ENCODE results near the gene ASGR2.
A peak's percentile ranks its signal among the peaks of the same experiment; 100 is the strongest.
"Not testable (repeated sequence)": the region's sequence is repeated elsewhere in the genome, so short reads cannot be mapped to it uniquely, and the experiment has no call there.

DNA sequence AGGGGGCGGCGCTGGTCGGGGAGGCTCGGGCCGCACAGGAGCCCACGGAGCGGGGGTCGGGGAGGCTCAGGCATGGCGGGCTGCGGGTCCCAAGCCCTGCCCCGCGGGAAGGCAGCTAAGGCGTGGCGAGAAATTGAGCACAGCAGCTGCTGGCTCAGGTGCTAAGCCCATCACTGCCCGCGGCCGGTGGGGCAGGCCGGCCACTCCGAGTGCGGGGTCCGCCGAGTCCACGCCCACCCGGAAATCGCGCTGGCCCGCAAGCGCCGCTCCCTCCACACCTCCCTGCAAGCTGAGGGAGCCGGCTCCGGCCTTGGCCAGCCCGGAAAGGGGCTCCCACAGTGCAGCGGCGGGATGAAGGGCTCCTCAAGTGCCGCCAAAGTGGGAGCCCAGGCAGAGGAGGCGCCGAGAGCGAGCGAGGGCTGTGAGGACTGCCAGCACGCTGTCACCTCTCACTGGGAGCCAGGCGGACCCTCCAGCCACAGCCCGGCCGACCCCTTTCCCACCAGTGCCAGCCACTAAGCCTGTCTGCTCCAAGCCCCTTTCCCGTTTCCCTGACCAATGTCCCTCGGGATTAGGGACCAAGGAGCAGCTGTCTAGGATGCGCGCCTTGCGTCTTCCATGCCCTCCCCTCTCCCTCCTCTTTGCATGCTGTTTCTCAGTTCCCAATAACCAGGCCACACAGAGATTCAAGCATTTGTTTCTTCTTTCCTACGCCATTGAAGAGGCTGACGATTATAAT is 13.8 kb downstream of the ASGR2 start:
- TF ChIP-seq, protein P1, sequence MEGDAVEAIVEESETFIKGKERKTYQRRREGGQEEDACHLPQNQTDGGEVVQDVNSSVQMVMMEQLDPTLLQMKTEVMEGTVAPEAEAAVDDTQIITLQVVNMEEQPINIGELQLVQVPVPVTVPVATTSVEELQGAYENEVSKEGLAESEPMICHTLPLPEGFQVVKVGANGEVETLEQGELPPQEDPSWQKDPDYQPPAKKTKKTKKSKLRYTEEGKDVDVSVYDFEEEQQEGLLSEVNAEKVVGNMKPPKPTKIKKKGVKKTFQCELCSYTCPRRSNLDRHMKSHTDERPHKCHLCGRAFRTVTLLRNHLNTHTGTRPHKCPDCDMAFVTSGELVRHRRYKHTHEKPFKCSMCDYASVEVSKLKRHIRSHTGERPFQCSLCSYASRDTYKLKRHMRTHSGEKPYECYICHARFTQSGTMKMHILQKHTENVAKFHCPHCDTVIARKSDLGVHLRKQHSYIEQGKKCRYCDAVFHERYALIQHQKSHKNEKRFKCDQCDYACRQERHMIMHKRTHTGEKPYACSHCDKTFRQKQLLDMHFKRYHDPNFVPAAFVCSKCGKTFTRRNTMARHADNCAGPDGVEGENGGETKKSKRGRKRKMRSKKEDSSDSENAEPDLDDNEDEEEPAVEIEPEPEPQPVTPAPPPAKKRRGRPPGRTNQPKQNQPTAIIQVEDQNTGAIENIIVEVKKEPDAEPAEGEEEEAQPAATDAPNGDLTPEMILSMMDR (IDR thresholded peaks at IDR 0.05): not testable (repeated sequence)
- TF ChIP-seq EZH2 (IDR thresholded peaks at IDR 0.05): peak; percentile 38
- not testable (repeated sequence) for TF ChIP-seq EZH2phosphoT487 (IDR thresholded peaks at IDR 0.05)

All from neural progenitor cell (in vitro differentiated cells).